T-cell (primary cell): ENCODE measurements around the gene NR0B2. TPM values are rescaled to one million over a fixed set of nuclear protein-coding genes. Genes with fewer than 3 reads are reported as not detected.

Experiments used
- ATAC-seq, 4 experiments: fragments of 200-7000 bp in 3 of 4; fragments of 150-1000 bp in 1 of 4; cut with Tn5 transposase; replicated peaks in 1 of 4; 1 replicate in 3 of 4; 2 replicates in 1 of 4; pipeline ENCODE4 v1.10.0; 2021; ENCODE audit warnings: moderate library complexity in 3 of 4, mild to moderate bottlenecking in 2 of 4, moderate number of reproducible peaks in 1 of 4
- CTCF ChIA-PET, 2 donors: fragments of 300-600 bp; sonication (Branson Sonifier 250); formaldehyde crosslinking; loops; one replicate each; lab custom pipeline; 2022; ENCODE audit warnings: antibody characterized with exemption in 2 of 2; lab: Charles Lee
- POLR2A ChIA-PET, 2 donors: fragments of 300-600 bp; sonication (Branson Sonifier 250); formaldehyde crosslinking; loops; one replicate each; lab custom pipeline; 2022; ENCODE audit warnings: antibody characterized with exemption in 2 of 2; lab: Charles Lee
- DNase-seq, 35 experiments: peaks; one replicate each; pipeline versions ENCODE4 v3.0.0 to v3.0.0-alpha.2; 2013 to 2023
- H3K27ac ChIP-seq: one replicate; pipeline ENCODE4 v1.5.1; 2013; ENCODE audit warnings: low read length
- H3K27me3 ChIP-seq, 2 experiments: replicated peaks in 1 of 2; 1 replicate in 1 of 2; 2 replicates in 1 of 2; pipeline versions ENCODE4 v1.6.1 to v1.7.0; 2013; ENCODE audit warnings: low read length in 1 of 2, mixed read lengths in 1 of 2; ENCODE audit not compliant: control insufficient read depth in 2 of 2, insufficient read depth in 2 of 2; ENCODE audit errors: extremely low read depth in 1 of 2
- H3K36me3 ChIP-seq, 2 donors: 1 replicate in 1 of 2; 2 replicates in 1 of 2; pipeline versions ENCODE4 v1.6.1 to v1.7.0; 2013; ENCODE audit warnings: low read length in 1 of 2; ENCODE audit not compliant: control insufficient read depth in 2 of 2, insufficient read depth in 1 of 2; ENCODE audit errors: extremely low read depth in 1 of 2
- H3K4me1 ChIP-seq, 2 experiments: 1 replicate in 1 of 2; 2 replicates in 1 of 2; pipeline versions ENCODE4 v1.6.1 to v1.7.0; 2013; ENCODE audit warnings: low read length in 2 of 2, mixed read lengths in 1 of 2; ENCODE audit not compliant: insufficient read depth in 2 of 2, control insufficient read depth in 1 of 2; ENCODE audit errors: extremely low read depth in 1 of 2
- H3K4me3 ChIP-seq, 2 donors: 1 replicate in 1 of 2; 2 replicates in 1 of 2; pipeline versions ENCODE4 v1.5.1 to v1.7.0; 2013; ENCODE audit warnings: mild to moderate bottlenecking in 2 of 2, low read length in 1 of 2, moderate library complexity in 1 of 2; ENCODE audit not compliant: control insufficient read depth in 1 of 2; ENCODE audit errors: extremely low read depth in 1 of 2
- H3K9me3 ChIP-seq: 2 replicates; pipeline ENCODE4 v1.7.0; 2013
- H3K27ac Mint-ChIP-seq, 2 donors: one replicate each; pipeline ENCODE4 v1.8.0; 2020 to 2021; ENCODE audit warnings: mild to moderate bottlenecking in 2 of 2, mixed read lengths in 2 of 2
- H3K27me3 Mint-ChIP-seq, 2 donors: one replicate each; pipeline ENCODE4 v1.8.0; 2021 to 2022; ENCODE audit warnings: mixed read lengths in 2 of 2
- H3K36me3 Mint-ChIP-seq: one replicate; pipeline ENCODE4 v1.8.0; 2021; ENCODE audit warnings: mixed read lengths
- H3K4me1 Mint-ChIP-seq, 3 donors: one replicate each; pipeline ENCODE4 v1.8.0; 2020 to 2022; ENCODE audit warnings: mixed read lengths in 3 of 3, mild to moderate bottlenecking in 1 of 3
- H3K4me3 Mint-ChIP-seq, 3 donors: one replicate each; pipeline ENCODE4 v1.8.0; 2020 to 2022; ENCODE audit warnings: mild to moderate bottlenecking in 3 of 3, mixed read lengths in 3 of 3, moderate library complexity in 3 of 3
- H3K9me3 Mint-ChIP-seq, 3 donors: one replicate each; pipeline ENCODE4 v1.8.0; 2020 to 2022; ENCODE audit warnings: mixed read lengths in 3 of 3
- WGBS: methylation state at CpG from one replicate; pipeline ENCODE4 v1.1.5; 2013; ENCODE audit warnings: missing lambda C conversion rate; ENCODE audit not compliant: insufficient coverage; 5-methylcytosine and 5-hydroxymethylcytosine counted together
- total RNA-seq, 35 experiments: library from RNA in 6 of 35; stranded (reverse) in 6 of 35; fragments of 120-200 nt in 1 of 35; gene quantifications; one replicate each; pipeline versions ENCODE4 v1.2.1 to v1.2.4 and lab custom pipeline; 2013 to 2026

NR0B2 gene
- total RNA-seq, 5 donors from 2014 or later (not counting 1 experiment from before 2014, with no cell fraction given) = not detected

GRCh38 chr1:26913389-26913753 lies 404 bp downstream of the NR0B2 start:
- DNase-seq = no peak
- Histone ChIP-seq H3K9me3 (no peaks in the 10 kb centered on the region), H3K4me1 (no peaks in the 10 kb centered on the region), H3K36me3 (no peaks in the 10 kb centered on the region), H3K27me3 (peaks cover 0 to 23% of the 10 kb centered on the region in 2 experiments), H3K27ac (no peak overlapping the region), H3K4me3 (no peak overlapping the region)
- Mint-ChIP-seq H3K27ac (no peak overlapping the region), H3K4me1 (no peaks in the 10 kb centered on the region), H3K27me3 (peaks cover 0 to 4% of the 10 kb centered on the region in 2 donors), H3K9me3 (no peaks in the 10 kb centered on the region), H3K36me3 (no peaks in the 10 kb centered on the region), H3K4me3 (no peak overlapping the region)
- 64% methylated on average over 3 of the region's 5 CpGs for WGBS
- POLR2A ChIA-PET = no interaction called here
- CTCF ChIA-PET = interaction anchor here in 1 of 2 donors (0.6 kb wide), 1 partner anchor 49 kb away, joined by 3 read pairs; no protein-coding TSS in a partner anchor
- no peak for ATAC-seq

- Mint-ChIP-seq H3K4me3 (no peak overlapping the region), H3K36me3 (no peaks in the 10 kb centered on the region), H3K27me3 (peaks cover 0 to 6% of the 10 kb centered on the region in 2 donors), H3K27ac (no peak overlapping the region), H3K4me1 (no peaks in the 10 kb centered on the region), H3K9me3 (no peaks in the 10 kb centered on the region)
- POLR2A ChIA-PET = no interaction called here
- CTCF ChIA-PET = interaction anchor here in 1 of 2 donors (0.5 kb wide), 1 partner anchor 18 kb away, joined by 3 read pairs; no protein-coding TSS in a partner anchor
- Histone ChIP-seq H3K36me3 (no peaks in the 10 kb centered on the region), H3K4me1 (no peaks in the 10 kb centered on the region), H3K27ac (no peak overlapping the region), H3K27me3 (peaks cover 0 to 23% of the 10 kb centered on the region in 2 experiments), H3K9me3 (no peaks in the 10 kb centered on the region), H3K4me3 (no peak overlapping the region)
- WGBS = no CpG with 5 or more reads among the region's 2 CpGs
- ATAC-seq (no peak), DNase-seq (no peak)
Observed at GRCh38 chr1:26912147-26912490, 1.7 kb downstream of the NR0B2 start.

GRCh38 chr1:26911399-26912146 lies 2.2 kb downstream of the NR0B2 start:
- Histone ChIP-seq H3K27ac (no peak overlapping the region), H3K9me3 (no peaks in the 10 kb centered on the region), H3K4me3 (no peak overlapping the region), H3K36me3 (no peaks in the 10 kb centered on the region), H3K4me1 (no peaks in the 10 kb centered on the region), H3K27me3 (peaks cover 0 to 21% of the 10 kb centered on the region in 2 experiments)
- no peak for ATAC-seq
- 83% methylated on average over 6 of the region's 8 CpGs for WGBS
- H3K27me3 Mint-ChIP-seq = peaks cover 0 to 10% of the 10 kb centered on the region in 2 donors
- no peaks in the 10 kb centered on the region for H3K36me3 Mint-ChIP-seq
- no peaks in the 10 kb centered on the region for H3K4me1 Mint-ChIP-seq
- H3K9me3 Mint-ChIP-seq = no peaks in the 10 kb centered on the region
- H3K4me3 Mint-ChIP-seq = no peak overlapping the region
- ChIA-PET POLR2A (no interaction called here), CTCF (interaction anchor here in 1 of 2 donors (0.5 kb wide), 1 partner anchor 19 kb away, joined by 3 read pairs; no protein-coding TSS in a partner anchor)
- H3K27ac Mint-ChIP-seq = no peak overlapping the region
- DNase-seq = no peak

- H3K4me3 Mint-ChIP-seq = no peak overlapping the region
- CTCF ChIA-PET = no interaction called here
Observed at GRCh38 chr1:26910343-26911160, 3.2 kb downstream of the NR0B2 start.

GRCh38 chr1:26909951-26910342 lies 3.8 kb downstream of the NR0B2 start:
- H3K27me3 ChIP-seq = peaks cover 0 to 15% of the 10 kb centered on the region in 2 experiments
- ATAC-seq = no peak
- Mint-ChIP-seq H3K4me3 (no peak overlapping the region), H3K36me3 (no peaks in the 10 kb centered on the region), H3K27ac (no peak overlapping the region), H3K27me3 (peaks cover 0 to 10% of the 10 kb centered on the region in 2 donors), H3K9me3 (no peaks in the 10 kb centered on the region), H3K4me1 (no peaks in the 10 kb centered on the region)
- H3K4me1 ChIP-seq = no peaks in the 10 kb centered on the region
- no peaks in the 10 kb centered on the region for H3K36me3 ChIP-seq
- no peak overlapping the region for H3K27ac ChIP-seq
- POLR2A ChIA-PET = no interaction called here
- WGBS = 67% methylated on average over 2 of the region's 3 CpGs
- no peak overlapping the region for H3K4me3 ChIP-seq
- DNase-seq = no peak
- no peaks in the 10 kb centered on the region for H3K9me3 ChIP-seq
- CTCF ChIA-PET = no interaction called here

More at GRCh38 chr1:26910343-26911160, 3.2 kb downstream of the NR0B2 start:
- ATAC-seq = no peak
- Mint-ChIP-seq H3K4me1 (no peaks in the 10 kb centered on the region), H3K36me3 (no peaks in the 10 kb centered on the region), H3K27ac (no peak overlapping the region), H3K9me3 (no peaks in the 10 kb centered on the region), H3K27me3 (peaks cover 0 to 10% of the 10 kb centered on the region in 2 donors)
- Histone ChIP-seq H3K4me1 (no peaks in the 10 kb centered on the region), H3K36me3 (no peaks in the 10 kb centered on the region), H3K4me3 (no peak overlapping the region), H3K27me3 (peaks cover 0 to 19% of the 10 kb centered on the region in 2 experiments), H3K27ac (no peak overlapping the region), H3K9me3 (no peaks in the 10 kb centered on the region)
- DNase-seq = no peak
- POLR2A ChIA-PET = no interaction called here
- 88% methylated on average over 2 of the region's 4 CpGs for WGBS

- 78% methylated on average over 6 of the region's 6 CpGs for WGBS
- H3K36me3 Mint-ChIP-seq = no peaks in the 10 kb centered on the region
Observed at GRCh38 chr1:26907071-26907917, 6.5 kb downstream of the NR0B2 start.

More at GRCh38 chr1:26907071-26907917, 6.5 kb downstream of the NR0B2 start:
- CTCF ChIA-PET = no interaction called here
- Mint-ChIP-seq H3K9me3 (no peaks in the 10 kb centered on the region), H3K4me1 (peaks cover 0 to 2% (median 2%) of the 10 kb centered on the region in 3 donors), H3K27me3 (peaks cover 0 to 10% of the 10 kb centered on the region in 2 donors), H3K27ac (no peak overlapping the region), H3K4me3 (no peak overlapping the region)
- DNase-seq = no peak
- Histone ChIP-seq H3K36me3 (no peaks in the 10 kb centered on the region), H3K4me3 (no peak overlapping the region), H3K27ac (no peak overlapping the region), H3K9me3 (no peaks in the 10 kb centered on the region), H3K4me1 (no peaks in the 10 kb centered on the region), H3K27me3 (peaks cover 0 to 2% of the 10 kb centered on the region in 2 experiments)
- ATAC-seq = no peak
- POLR2A ChIA-PET = no interaction called here
